DND-41 (cell line): ENCODE results near the gene PLPP1.

ENCODE experiments used
- CTCF ChIP-seq: IDR thresholded peaks from 2 replicates; pipeline ENCODE4 v1.5.1; 2012; ENCODE audit warnings: borderline replicate concordance, low read length, moderate library complexity, mild to moderate bottlenecking; ENCODE audit not compliant: poor library complexity, severe bottlenecking; ENCODE audit errors: extremely low read depth
- EZH2 ChIP-seq: IDR thresholded peaks from 3 replicates; pipeline ENCODE4 v1.6.1; 2012; ENCODE audit warnings: borderline replicate concordance, low read depth, mild to moderate bottlenecking, moderate library complexity, low read length, inconsistent platforms; ENCODE audit not compliant: severe bottlenecking

GRCh38 chr5:55453211-55453610 lies 81.6 kb downstream of the PLPP1 start:
- TF ChIP-seq CTCF (no peak), EZH2 (no peak)
